GM19395 (cell line): ENCODE measurements around the gene ADSS2.
"Not testable (repeated sequence)": the region's sequence is repeated elsewhere in the genome, so short reads cannot be mapped to it uniquely, and the experiment has no call there.

Experiments
- ATAC-seq: cut with Tn5 transposase; IDR thresholded peaks from one replicate; pipeline ENCODE4 v1.9.1; 2021; ENCODE audit warnings: mild to moderate bottlenecking, moderate library complexity; ENCODE audit not compliant: unreplicated experiment

ADSS2 gene

GRCh38 chr1:244400974-244401373, 50.7 kb downstream of the ADSS2 start:
- no peak for ATAC-seq

- no peak for ATAC-seq
These were observed 54.6 kb downstream of the ADSS2 start for GRCh38 chr1:244397131-244397530.

- no peak for ATAC-seq
These were observed 55.7 kb downstream of the ADSS2 start for GRCh38 chr1:244395965-244396364.

GRCh38 chr1:244394826-244395765, 56.6 kb downstream of the ADSS2 start:
- no peak for ATAC-seq

- no peak for ATAC-seq
These were observed 57.4 kb downstream of the ADSS2 start for GRCh38 chr1:244394346-244394745.

GRCh38 chr1:244393604-244394176, 58.0 kb downstream of the ADSS2 start:
- no peak for ATAC-seq

GRCh38 chr1:244391761-244392160, 59.9 kb downstream of the ADSS2 start:
- ATAC-seq = no peak

- no peak for ATAC-seq
These were observed 62.7 kb downstream of the ADSS2 start for GRCh38 chr1:244388961-244389360.

GRCh38 chr1:244387415-244387814, 64.3 kb downstream of the ADSS2 start:
- no peak for ATAC-seq

GRCh38 chr1:244386595-244386994, 65.1 kb downstream of the ADSS2 start:
- no peak for ATAC-seq

- ATAC-seq = no peak
These were observed 67.6 kb downstream of the ADSS2 start for GRCh38 chr1:244384066-244384465.

GRCh38 chr1:244383278-244383884, 68.3 kb downstream of the ADSS2 start:
- ATAC-seq = no peak

- no peak for ATAC-seq
These were observed 69.7 kb downstream of the ADSS2 start for GRCh38 chr1:244381878-244382565.

- ATAC-seq = no peak
These were observed 75.6 kb downstream of the ADSS2 start for GRCh38 chr1:244376126-244376525.

GRCh38 chr1:244375051-244375450, 76.7 kb downstream of the ADSS2 start:
- ATAC-seq = no peak

- not testable (repeated sequence) for ATAC-seq
These were observed 77.2 kb downstream of the ADSS2 start for GRCh38 chr1:244374484-244374883.

GRCh38 chr1:244371242-244372141, 80.2 kb downstream of the ADSS2 start:
- ATAC-seq = no peak

- ATAC-seq = no peak
These were observed 81.6 kb downstream of the ADSS2 start for GRCh38 chr1:244370060-244370637.

- no peak for ATAC-seq
These were observed 82.3 kb downstream of the ADSS2 start for GRCh38 chr1:244369256-244370057.
